ENCODE measurements around the gene YPEL3.
A peak's percentile ranks its signal among the peaks of the same experiment; 100 is the strongest.

YPEL3 gene, protein sequence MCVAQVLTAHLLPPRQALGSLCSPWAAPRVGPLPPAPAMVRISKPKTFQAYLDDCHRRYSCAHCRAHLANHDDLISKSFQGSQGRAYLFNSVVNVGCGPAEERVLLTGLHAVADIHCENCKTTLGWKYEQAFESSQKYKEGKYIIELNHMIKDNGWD

DNA sequence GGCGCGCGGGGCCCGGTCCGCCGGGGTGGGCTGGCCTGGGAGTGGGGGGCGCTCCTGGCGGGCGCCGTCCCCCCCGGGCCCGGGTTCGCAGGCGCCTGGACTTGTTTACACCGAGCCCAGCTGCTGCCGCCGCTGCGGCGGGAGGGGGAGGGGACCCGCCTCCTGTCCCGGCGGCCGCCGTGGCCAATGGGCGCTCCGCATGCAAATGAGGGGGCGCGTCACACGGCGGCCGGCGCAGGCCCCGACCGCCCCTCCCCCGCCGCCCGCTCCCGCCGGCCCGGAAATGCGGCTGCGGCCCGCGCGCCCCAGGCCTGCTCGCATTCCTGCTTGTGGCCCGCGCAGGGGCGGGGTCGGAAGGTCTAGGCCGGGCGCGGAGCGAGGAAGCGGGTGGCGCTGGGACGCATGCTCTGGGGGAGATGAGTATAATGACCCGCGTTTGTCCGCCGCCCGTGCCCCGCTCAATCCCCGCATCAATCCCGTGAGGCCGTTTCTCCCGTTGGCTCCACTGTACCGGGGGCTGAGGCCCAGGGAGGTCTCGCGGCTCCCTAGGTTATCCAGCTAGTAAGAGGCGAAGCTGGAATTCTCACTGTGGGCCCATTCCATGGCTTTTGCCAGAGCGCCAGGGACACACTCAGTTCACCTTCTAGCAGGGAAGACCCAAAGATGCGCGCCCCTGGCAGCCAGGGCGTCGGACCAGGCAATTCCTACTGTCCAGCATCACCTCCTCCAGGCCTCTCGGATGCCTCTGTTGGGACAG lies at the start of gene YPEL3:
Gene YPEL3, minus strand, starts transcription at position 109 of the 757 bp plus-strand sequence. CDS start 731 bp downstream, outside the sequence.
- no peaks in the 10 kb centered on the region for H3K27me3 ChIP-seq (ENCODE audit: control insufficient read depth in 1 of 2, insufficient read depth in 2 of 2, low read length in 2 of 2)
- peak within 1 kb of the TSS; percentile 88 for H3K27ac ChIP-seq (ENCODE audit: low read length)
- no peaks in the 10 kb centered on the region for H3K9me3 ChIP-seq (ENCODE audit: control insufficient read depth in 2 of 2, low read length in 2 of 2)
- peaks cover 6 to 12% of the 10 kb centered on the region in 2 donors for H3K36me3 ChIP-seq (ENCODE audit: control insufficient read depth in 2 of 2, insufficient read depth in 2 of 2, low read length in 2 of 2)
- H3K4me3 ChIP-seq (ENCODE audit: low read length in 2 of 2): peak within 1 kb of the TSS; percentile 90 to 95
- peaks cover 33% of the 10 kb centered on the region for H3K4me1 ChIP-seq (ENCODE audit: control insufficient read depth, insufficient read depth, low read length)
- H3K9ac ChIP-seq (ENCODE audit: low read length in 2 of 2): peak within 1 kb of the TSS; percentile 87 to 90

DNA sequence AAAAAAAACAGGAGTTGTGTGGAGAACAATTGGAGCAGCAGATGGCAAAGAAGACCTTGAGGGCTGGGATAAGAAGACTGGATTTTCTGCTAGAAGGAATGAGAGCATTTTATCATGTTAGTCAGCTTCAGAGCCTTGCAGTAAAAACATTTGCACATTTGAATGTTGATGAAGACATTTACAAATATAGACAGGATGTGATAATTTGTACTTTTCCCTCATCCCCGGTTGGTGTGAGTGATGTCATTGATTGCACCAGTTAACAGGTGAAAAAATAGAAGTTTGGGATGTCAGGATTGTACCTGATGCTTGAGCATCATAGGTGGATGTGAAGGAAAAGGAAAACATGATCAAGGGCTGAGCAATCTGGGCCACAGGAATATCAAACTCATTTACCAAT lies 49.6 kb upstream of the YPEL3 start:
- no peaks in the 10 kb centered on the region for H3K36me3 ChIP-seq (ENCODE audit: control insufficient read depth in 2 of 2, insufficient read depth in 2 of 2, low read length in 2 of 2)
- H3K27me3 ChIP-seq (ENCODE audit: control insufficient read depth in 1 of 2, insufficient read depth in 2 of 2, low read length in 2 of 2): no peaks in the 10 kb centered on the region
- no peak overlapping the region for H3K27ac ChIP-seq (ENCODE audit: low read length)

DNA sequence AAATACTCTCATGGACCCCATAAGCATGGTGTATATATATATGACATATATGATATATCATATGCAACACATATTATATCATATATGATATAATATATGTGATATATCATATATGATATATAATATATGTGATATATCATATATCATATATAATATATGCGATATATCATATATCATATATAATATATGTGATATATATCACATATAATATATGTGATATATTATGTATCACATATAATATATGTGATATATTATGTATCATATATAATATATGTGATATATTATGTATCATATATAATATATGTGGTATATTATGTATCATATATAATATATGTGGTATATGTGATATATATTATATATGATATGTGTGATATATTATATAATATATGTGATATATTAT lies 48.9 kb upstream of the YPEL3 start:
- Histone ChIP-seq H3K9ac (ENCODE audit: low read length in 2 of 2) (no peak overlapping the region), H3K9me3 (ENCODE audit: control insufficient read depth in 2 of 2, low read length in 2 of 2) (peaks cover 0 to 3% of the 10 kb centered on the region in 2 donors), H3K27me3 (ENCODE audit: control insufficient read depth in 1 of 2, insufficient read depth in 2 of 2, low read length in 2 of 2) (no peaks in the 10 kb centered on the region), H3K4me1 (ENCODE audit: control insufficient read depth, insufficient read depth, low read length) (no peaks in the 10 kb centered on the region), H3K27ac (ENCODE audit: low read length) (no peak overlapping the region), H3K4me3 (ENCODE audit: low read length in 2 of 2) (no peak overlapping the region), H3K36me3 (ENCODE audit: control insufficient read depth in 2 of 2, insufficient read depth in 2 of 2, low read length in 2 of 2) (no peaks in the 10 kb centered on the region)

More for the DNA sequence above, 49.6 kb upstream of the YPEL3 start:
- Histone ChIP-seq H3K4me3 (ENCODE audit: low read length in 2 of 2) (no peak overlapping the region), H3K4me1 (ENCODE audit: control insufficient read depth, insufficient read depth, low read length) (no peaks in the 10 kb centered on the region), H3K9me3 (ENCODE audit: control insufficient read depth in 2 of 2, low read length in 2 of 2) (peaks cover 0 to 3% of the 10 kb centered on the region in 2 donors), H3K9ac (ENCODE audit: low read length in 2 of 2) (no peak overlapping the region)

GRCh38 chr16:30144017-30144416 lies 48.0 kb upstream of the YPEL3 start:
- no peak overlapping the region for H3K27ac ChIP-seq (ENCODE audit: low read length)
- no peak overlapping the region for H3K4me3 ChIP-seq (ENCODE audit: low read length in 2 of 2)
- H3K4me1 ChIP-seq (ENCODE audit: control insufficient read depth, insufficient read depth, low read length): no peaks in the 10 kb centered on the region
- no peaks in the 10 kb centered on the region for H3K9me3 ChIP-seq (ENCODE audit: control insufficient read depth in 2 of 2, low read length in 2 of 2)
- no peaks in the 10 kb centered on the region for H3K36me3 ChIP-seq (ENCODE audit: control insufficient read depth in 2 of 2, insufficient read depth in 2 of 2, low read length in 2 of 2)
- no peaks in the 10 kb centered on the region for H3K27me3 ChIP-seq (ENCODE audit: control insufficient read depth in 1 of 2, insufficient read depth in 2 of 2, low read length in 2 of 2)
- no peak overlapping the region for H3K9ac ChIP-seq (ENCODE audit: low read length in 2 of 2)

DNA sequence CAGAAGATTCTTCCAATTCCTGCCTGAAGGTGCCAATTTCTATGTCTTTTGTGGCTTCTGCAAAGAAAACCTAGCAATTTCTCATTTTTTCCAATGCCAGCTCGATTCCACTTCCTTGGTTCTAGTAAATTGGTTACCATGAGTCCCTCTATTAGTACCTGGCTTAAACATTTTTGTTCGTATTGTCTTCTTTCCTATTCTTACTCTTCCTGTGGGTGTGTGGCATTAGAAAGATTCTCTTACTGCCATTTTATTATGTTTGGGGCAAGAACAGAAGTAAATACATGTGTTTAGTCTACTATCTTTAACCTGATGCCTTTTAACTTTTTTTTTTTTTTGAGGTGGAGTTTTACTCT lies 47.3 kb upstream of the YPEL3 start:
- H3K9ac ChIP-seq (ENCODE audit: low read length in 2 of 2): no peak overlapping the region
- no peaks in the 10 kb centered on the region for H3K36me3 ChIP-seq (ENCODE audit: control insufficient read depth in 2 of 2, insufficient read depth in 2 of 2, low read length in 2 of 2)
- no peaks in the 10 kb centered on the region for H3K4me1 ChIP-seq (ENCODE audit: control insufficient read depth, insufficient read depth, low read length)
- no peak overlapping the region for H3K27ac ChIP-seq (ENCODE audit: low read length)
- no peaks in the 10 kb centered on the region for H3K27me3 ChIP-seq (ENCODE audit: control insufficient read depth in 1 of 2, insufficient read depth in 2 of 2, low read length in 2 of 2)
- no peak overlapping the region for H3K4me3 ChIP-seq (ENCODE audit: low read length in 2 of 2)
- no peaks in the 10 kb centered on the region for H3K9me3 ChIP-seq (ENCODE audit: control insufficient read depth in 2 of 2, low read length in 2 of 2)

DNA sequence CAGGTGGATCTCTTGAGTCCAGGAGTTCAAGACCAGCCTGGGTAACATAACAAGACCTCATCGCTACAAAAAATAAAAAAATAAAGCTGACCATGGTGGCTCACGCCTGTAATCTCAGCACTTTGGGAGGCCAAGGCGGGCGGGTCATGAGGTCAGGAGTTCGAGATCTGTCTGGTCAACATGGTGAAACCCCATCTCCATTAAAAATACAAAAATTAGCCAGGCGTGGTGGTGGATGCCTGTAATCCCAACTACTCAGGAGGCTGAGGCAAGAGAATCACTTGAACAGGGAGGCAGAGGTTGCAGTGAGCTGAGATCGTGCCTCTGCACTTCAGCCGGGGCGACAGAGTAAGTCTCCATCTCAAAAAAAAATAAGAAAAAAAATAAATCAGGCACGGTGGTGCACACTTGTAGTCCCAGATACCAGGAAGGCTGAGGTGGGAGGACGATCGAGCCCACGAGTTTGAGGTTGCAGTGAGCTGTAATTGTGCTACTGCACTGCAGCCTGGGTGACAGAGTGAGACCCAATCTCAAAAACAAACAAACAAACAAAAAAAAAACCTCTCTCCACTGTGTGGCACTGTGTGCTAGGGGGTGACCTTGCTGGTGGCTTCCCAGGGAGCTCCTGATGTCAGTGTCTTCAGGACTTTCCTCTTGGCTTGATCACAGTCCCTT lies 46.8 kb upstream of the YPEL3 start:
- Histone ChIP-seq H3K4me3 (ENCODE audit: low read length in 2 of 2) (no peak overlapping the region), H3K9me3 (ENCODE audit: control insufficient read depth in 2 of 2, low read length in 2 of 2) (no peaks in the 10 kb centered on the region), H3K36me3 (ENCODE audit: control insufficient read depth in 2 of 2, insufficient read depth in 2 of 2, low read length in 2 of 2) (no peaks in the 10 kb centered on the region), H3K27ac (ENCODE audit: low read length) (no peak overlapping the region), H3K9ac (ENCODE audit: low read length in 2 of 2) (no peak overlapping the region), H3K27me3 (ENCODE audit: control insufficient read depth in 1 of 2, insufficient read depth in 2 of 2, low read length in 2 of 2) (no peaks in the 10 kb centered on the region), H3K4me1 (ENCODE audit: control insufficient read depth, insufficient read depth, low read length) (no peaks in the 10 kb centered on the region)

DNA sequence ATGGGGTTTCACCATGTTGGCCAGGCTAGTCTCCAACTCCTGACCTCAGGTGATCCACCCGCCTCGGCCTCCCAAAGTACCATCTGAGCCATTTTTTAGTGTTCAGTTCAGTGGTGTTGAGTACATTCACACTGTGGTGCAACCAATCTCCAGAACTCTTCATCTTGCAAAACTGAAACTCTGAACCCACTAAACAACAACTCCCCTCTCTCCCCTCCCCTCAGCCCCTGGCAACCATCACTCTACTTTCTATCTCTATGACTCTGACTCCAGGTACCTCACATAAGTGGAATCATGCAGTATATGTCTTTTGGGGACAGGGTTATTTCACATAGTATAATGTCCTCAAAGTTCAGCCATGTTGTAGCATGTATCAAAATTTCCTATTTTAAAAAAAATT lies 45.7 kb upstream of the YPEL3 start:
- Histone ChIP-seq H3K4me1 (ENCODE audit: control insufficient read depth, insufficient read depth, low read length) (no peaks in the 10 kb centered on the region), H3K9me3 (ENCODE audit: control insufficient read depth in 2 of 2, low read length in 2 of 2) (no peaks in the 10 kb centered on the region)

GRCh38 chr16:30139583-30140481 lies 43.8 kb upstream of the YPEL3 start:
- Histone ChIP-seq H3K27me3 (ENCODE audit: control insufficient read depth in 1 of 2, insufficient read depth in 2 of 2, low read length in 2 of 2) (no peaks in the 10 kb centered on the region), H3K4me3 (ENCODE audit: low read length in 2 of 2) (no peak overlapping the region), H3K4me1 (ENCODE audit: control insufficient read depth, insufficient read depth, low read length) (no peaks in the 10 kb centered on the region), H3K27ac (ENCODE audit: low read length) (no peak overlapping the region), H3K9me3 (ENCODE audit: control insufficient read depth in 2 of 2, low read length in 2 of 2) (no peaks in the 10 kb centered on the region), H3K9ac (ENCODE audit: low read length in 2 of 2) (no peak overlapping the region), H3K36me3 (ENCODE audit: control insufficient read depth in 2 of 2, insufficient read depth in 2 of 2, low read length in 2 of 2) (no peaks in the 10 kb centered on the region)

More for the DNA sequence above, 45.7 kb upstream of the YPEL3 start:
- Histone ChIP-seq H3K27me3 (ENCODE audit: control insufficient read depth in 1 of 2, insufficient read depth in 2 of 2, low read length in 2 of 2) (no peaks in the 10 kb centered on the region), H3K27ac (ENCODE audit: low read length) (no peak overlapping the region), H3K4me3 (ENCODE audit: low read length in 2 of 2) (no peak overlapping the region), H3K9ac (ENCODE audit: low read length in 2 of 2) (no peak overlapping the region), H3K36me3 (ENCODE audit: control insufficient read depth in 2 of 2, insufficient read depth in 2 of 2, low read length in 2 of 2) (no peaks in the 10 kb centered on the region)

- H3K4me1 ChIP-seq (ENCODE audit: control insufficient read depth, insufficient read depth, low read length): no peaks in the 10 kb centered on the region
- no peak overlapping the region for H3K4me3 ChIP-seq (ENCODE audit: low read length in 2 of 2)
Observed at GRCh38 chr16:30137897-30138296, 41.9 kb upstream of the YPEL3 start.

DNA sequence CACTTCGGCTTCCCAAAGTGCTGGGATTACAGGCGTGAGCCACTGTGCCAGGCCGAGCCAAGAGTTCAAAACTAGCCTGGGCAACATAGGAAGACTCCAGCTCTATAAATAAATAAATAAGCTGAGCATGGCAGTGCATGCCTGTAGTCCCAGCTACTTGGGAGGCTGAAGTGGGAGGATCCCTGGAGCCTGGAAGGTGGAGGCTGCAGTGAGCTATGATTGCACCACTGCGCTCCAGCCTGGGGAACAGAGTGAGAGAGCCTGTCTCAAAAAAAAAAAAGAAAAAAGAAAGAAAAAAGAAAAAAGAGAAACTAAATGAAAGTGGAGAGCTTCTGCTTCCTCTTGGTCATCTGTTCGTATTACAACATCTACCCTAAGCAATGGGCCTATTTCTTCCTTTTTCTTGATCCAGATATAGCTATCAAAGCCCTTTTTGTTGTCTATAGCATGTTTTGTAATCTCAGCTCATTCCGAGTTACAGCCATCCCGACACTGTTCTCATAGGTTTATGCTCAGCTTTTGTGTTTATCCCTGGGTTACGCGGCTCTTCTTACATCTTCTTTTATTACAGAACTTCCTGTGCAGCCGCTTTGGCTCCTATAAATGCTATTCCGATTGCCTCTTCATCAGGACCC lies 41.1 kb upstream of the YPEL3 start:
- Histone ChIP-seq H3K9ac (ENCODE audit: low read length in 2 of 2) (no peak overlapping the region), H3K4me3 (ENCODE audit: low read length in 2 of 2) (no peak overlapping the region), H3K4me1 (ENCODE audit: control insufficient read depth, insufficient read depth, low read length) (no peaks in the 10 kb centered on the region), H3K9me3 (ENCODE audit: control insufficient read depth in 2 of 2, low read length in 2 of 2) (no peaks in the 10 kb centered on the region), H3K36me3 (ENCODE audit: control insufficient read depth in 2 of 2, insufficient read depth in 2 of 2, low read length in 2 of 2) (no peaks in the 10 kb centered on the region), H3K27ac (ENCODE audit: low read length) (no peak overlapping the region), H3K27me3 (ENCODE audit: control insufficient read depth in 1 of 2, insufficient read depth in 2 of 2, low read length in 2 of 2) (no peaks in the 10 kb centered on the region)

More at GRCh38 chr16:30137897-30138296, 41.9 kb upstream of the YPEL3 start:
- Histone ChIP-seq H3K36me3 (ENCODE audit: control insufficient read depth in 2 of 2, insufficient read depth in 2 of 2, low read length in 2 of 2) (no peaks in the 10 kb centered on the region), H3K9ac (ENCODE audit: low read length in 2 of 2) (no peak overlapping the region), H3K9me3 (ENCODE audit: control insufficient read depth in 2 of 2, low read length in 2 of 2) (no peaks in the 10 kb centered on the region), H3K27me3 (ENCODE audit: control insufficient read depth in 1 of 2, insufficient read depth in 2 of 2, low read length in 2 of 2) (no peaks in the 10 kb centered on the region), H3K27ac (ENCODE audit: low read length) (no peak overlapping the region)
